Measurements from ENCODE around the gene ZNF774. TPM values are rescaled to one million over a fixed set of nuclear protein-coding genes. Genes with fewer than 3 reads are reported as not detected.

Gene ZNF774
- total and polyA plus RNA-seq, 4 donors: 0.19 to 1.0 (median 0.48) TPM

- no peaks in the 10 kb centered on the region for H3K36me3 ChIP-seq (ENCODE audit: control insufficient read depth in 4 of 4, insufficient read depth in 3 of 4, low read depth in 1 of 4, low read length in 3 of 4)
- no peaks in the 10 kb centered on the region for H3K9me3 ChIP-seq (ENCODE audit: control insufficient read depth in 4 of 4, low read length in 3 of 4)
- H3K9ac ChIP-seq (ENCODE audit: low read depth in 1 of 2, low read length in 2 of 2): no peak overlapping the region
- H3K27ac ChIP-seq (ENCODE audit: low read depth in 1 of 2, low read length in 2 of 2): no peak overlapping the region
- H3K4me1 ChIP-seq (ENCODE audit: control insufficient read depth in 4 of 4, insufficient read depth in 4 of 4, low read length in 3 of 4): no peaks in the 10 kb centered on the region
- no peak for TF ChIP-seq EGR1 (IDR thresholded peaks at IDR 0.05; ENCODE audit: low read depth in 2 of 2)
- TF ChIP-seq FOXA1 (IDR thresholded peaks at IDR 0.05): no peak
- TF ChIP-seq JUND (IDR thresholded peaks at IDR 0.05): no peak
- no peak for TF ChIP-seq TAF1 (conservative IDR thresholded peaks at IDR 0.05)
- no peak for TF ChIP-seq HNF4A (conservative IDR thresholded peaks at IDR 0.05)
- TF ChIP-seq, protein P1, sequence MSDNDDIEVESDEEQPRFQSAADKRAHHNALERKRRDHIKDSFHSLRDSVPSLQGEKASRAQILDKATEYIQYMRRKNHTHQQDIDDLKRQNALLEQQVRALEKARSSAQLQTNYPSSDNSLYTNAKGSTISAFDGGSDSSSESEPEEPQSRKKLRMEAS (IDR thresholded peaks at IDR 0.05): no peak
- TF ChIP-seq ATF3 (IDR thresholded peaks at IDR 0.05): no peak
- no peak for TF ChIP-seq HNF4G (IDR thresholded peaks at IDR 0.05)
- no peak for TF ChIP-seq YY1 (IDR thresholded peaks at IDR 0.05)
- no peak for TF ChIP-seq ZBTB33 (IDR thresholded peaks at IDR 0.05)
- no peaks in the 10 kb centered on the region for H3K27me3 ChIP-seq (ENCODE audit: control insufficient read depth in 4 of 4, insufficient read depth in 4 of 4, low read length in 3 of 4)
- WGBS: 77% methylated on average over 6 of the region's 6 CpGs
- H3K4me3 ChIP-seq (ENCODE audit: low read depth in 1 of 3, low read length in 3 of 3): no peak overlapping the region
- no peak for DNase-seq (ENCODE audit: low spot score)
These were observed 11.7 kb upstream of the ZNF774 start for GRCh38 chr15:90340345-90340744.

DNA sequence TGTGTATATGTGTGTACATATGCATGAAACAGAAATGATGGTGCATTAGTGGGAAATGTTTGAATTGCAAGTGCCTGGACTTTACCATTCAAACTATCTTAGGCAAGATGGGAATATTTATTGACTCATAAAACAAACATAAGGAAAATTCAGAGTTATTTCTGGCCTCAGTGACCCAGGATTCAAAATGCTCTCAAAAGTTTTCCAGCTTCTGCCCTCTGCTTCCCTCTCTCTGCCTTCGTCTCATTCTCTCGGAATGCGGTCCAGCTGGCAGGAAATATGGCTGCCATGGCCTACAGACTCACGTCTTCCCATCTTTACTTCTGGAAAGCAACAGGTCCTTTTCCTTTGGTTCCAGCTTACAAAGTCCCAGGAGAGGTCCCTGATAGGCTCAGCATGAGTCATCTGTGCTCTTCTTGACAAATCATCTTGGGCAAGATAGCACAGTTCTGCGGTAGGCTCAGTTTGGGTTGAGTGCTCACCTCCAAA lies 8.7 kb upstream of the ZNF774 start:
- H3K9me3 ChIP-seq (ENCODE audit: control insufficient read depth in 4 of 4, low read length in 3 of 4): no peaks in the 10 kb centered on the region
- 84% methylated on average over 5 of the region's 5 CpGs for WGBS
- no peak for DNase-seq (ENCODE audit: low spot score)
- TF ChIP-seq JUND (IDR thresholded peaks at IDR 0.05) (no peak), ZBTB33 (IDR thresholded peaks at IDR 0.05) (no peak), HNF4A (conservative IDR thresholded peaks at IDR 0.05) (no peak), NR2F2 (IDR thresholded peaks at IDR 0.05) (no peak)
- TF ChIP-seq, protein P2, sequence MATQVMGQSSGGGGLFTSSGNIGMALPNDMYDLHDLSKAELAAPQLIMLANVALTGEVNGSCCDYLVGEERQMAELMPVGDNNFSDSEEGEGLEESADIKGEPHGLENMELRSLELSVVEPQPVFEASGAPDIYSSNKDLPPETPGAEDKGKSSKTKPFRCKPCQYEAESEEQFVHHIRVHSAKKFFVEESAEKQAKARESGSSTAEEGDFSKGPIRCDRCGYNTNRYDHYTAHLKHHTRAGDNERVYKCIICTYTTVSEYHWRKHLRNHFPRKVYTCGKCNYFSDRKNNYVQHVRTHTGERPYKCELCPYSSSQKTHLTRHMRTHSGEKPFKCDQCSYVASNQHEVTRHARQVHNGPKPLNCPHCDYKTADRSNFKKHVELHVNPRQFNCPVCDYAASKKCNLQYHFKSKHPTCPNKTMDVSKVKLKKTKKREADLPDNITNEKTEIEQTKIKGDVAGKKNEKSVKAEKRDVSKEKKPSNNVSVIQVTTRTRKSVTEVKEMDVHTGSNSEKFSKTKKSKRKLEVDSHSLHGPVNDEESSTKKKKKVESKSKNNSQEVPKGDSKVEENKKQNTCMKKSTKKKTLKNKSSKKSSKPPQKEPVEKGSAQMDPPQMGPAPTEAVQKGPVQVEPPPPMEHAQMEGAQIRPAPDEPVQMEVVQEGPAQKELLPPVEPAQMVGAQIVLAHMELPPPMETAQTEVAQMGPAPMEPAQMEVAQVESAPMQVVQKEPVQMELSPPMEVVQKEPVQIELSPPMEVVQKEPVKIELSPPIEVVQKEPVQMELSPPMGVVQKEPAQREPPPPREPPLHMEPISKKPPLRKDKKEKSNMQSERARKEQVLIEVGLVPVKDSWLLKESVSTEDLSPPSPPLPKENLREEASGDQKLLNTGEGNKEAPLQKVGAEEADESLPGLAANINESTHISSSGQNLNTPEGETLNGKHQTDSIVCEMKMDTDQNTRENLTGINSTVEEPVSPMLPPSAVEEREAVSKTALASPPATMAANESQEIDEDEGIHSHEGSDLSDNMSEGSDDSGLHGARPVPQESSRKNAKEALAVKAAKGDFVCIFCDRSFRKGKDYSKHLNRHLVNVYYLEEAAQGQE (IDR thresholded peaks at IDR 0.05): peak; percentile 34
- H3K4me1 ChIP-seq (ENCODE audit: control insufficient read depth in 4 of 4, insufficient read depth in 4 of 4, low read length in 3 of 4): no peaks in the 10 kb centered on the region
- no peaks in the 10 kb centered on the region for H3K36me3 ChIP-seq (ENCODE audit: control insufficient read depth in 4 of 4, insufficient read depth in 3 of 4, low read depth in 1 of 4, low read length in 3 of 4)
- peak overlapping the region; percentile 1 to 43 for H3K27ac ChIP-seq (ENCODE audit: low read depth in 1 of 2, low read length in 2 of 2)
- H3K27me3 ChIP-seq (ENCODE audit: control insufficient read depth in 4 of 4, insufficient read depth in 4 of 4, low read length in 3 of 4): no peaks in the 10 kb centered on the region
- H3K9ac ChIP-seq (ENCODE audit: low read depth in 1 of 2, low read length in 2 of 2): no peak overlapping the region
- no peak overlapping the region for H3K4me3 ChIP-seq (ENCODE audit: low read depth in 1 of 3, low read length in 3 of 3)

Data from liver (tissue), 9 donors.